ENCODE results near the gene SLC7A10. TPM values are rescaled to one million over a fixed set of nuclear protein-coding genes. Genes with fewer than 3 reads are reported as not detected.
A peak's percentile ranks its signal among the peaks of the same experiment; 100 is the strongest.

Gene SLC7A10
- total RNA-seq, 1 donor from 2014 or later: 1.1 TPM

DNA sequence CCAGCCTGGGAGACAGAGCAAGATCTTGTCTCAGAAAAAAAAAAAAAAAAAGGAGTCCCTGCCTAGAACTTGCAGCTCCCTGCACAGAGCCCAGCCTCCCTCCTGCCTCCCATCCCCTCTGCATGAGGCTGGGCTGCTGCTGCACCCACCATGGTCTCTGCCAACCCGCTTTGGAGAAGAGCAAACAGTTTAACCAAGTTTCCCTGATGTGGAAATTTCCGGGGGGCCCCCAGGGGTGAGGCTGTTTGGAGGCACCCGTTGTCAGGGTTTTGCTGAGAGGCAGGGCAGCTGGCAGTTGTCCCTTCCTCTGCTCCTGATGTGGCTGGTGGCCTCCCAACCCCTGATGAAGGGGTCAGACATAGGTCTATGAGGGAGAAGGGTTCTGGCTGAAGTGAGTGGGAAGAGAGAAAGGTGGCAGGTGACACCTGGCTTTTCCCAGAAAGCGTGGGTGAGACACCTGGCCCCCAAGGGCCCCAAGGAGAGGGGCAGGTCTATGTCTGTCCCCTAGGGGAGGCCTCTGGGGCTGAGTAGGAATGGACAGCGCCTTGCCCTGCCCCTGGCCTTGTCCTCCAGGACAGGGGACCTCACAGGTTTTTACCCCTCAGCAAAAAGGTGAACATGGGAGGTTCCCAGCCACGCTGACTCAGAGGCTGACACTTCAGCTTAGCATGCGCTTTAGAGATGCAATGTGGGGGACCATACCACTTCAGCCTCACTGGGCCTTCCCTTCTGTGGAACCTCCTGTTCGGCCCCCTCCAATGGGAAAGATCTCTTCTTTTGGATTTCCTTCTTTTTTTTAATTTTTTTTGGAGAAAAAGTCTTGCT, 26.0 kb downstream of the SLC7A10 start:
- TF ChIP-seq CTCF (IDR thresholded peaks at IDR 0.05): no peak

DNA sequence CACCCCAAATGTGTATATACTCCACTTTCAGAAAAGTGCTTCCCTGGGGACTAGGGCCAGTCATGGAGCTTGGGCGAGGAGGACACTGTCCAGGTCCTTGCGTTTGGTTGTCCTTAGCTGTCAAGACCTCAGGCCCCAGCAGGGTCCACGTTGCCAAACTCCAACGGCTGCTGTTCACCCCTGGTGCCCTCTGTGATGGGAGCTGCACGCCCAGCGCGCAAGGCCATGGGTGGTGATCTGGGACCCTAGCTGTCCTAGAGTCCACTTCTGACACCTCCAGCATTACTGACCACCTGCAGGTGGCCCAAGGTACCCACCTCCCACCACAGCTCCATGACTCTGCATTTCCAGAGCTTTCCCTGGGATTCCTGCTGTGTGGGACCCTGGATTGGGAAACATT, 27.5 kb downstream of the SLC7A10 start:
- DNase-seq: no peak

More for the DNA sequence above, 26.0 kb downstream of the SLC7A10 start:
- H3K27me3 ChIP-seq: no peaks in the 10 kb centered on the region
- no peak overlapping the region for H3K4me3 ChIP-seq
- intact Hi-C loops (cut with DNase I): no loop called here
- H3K9me3 ChIP-seq: no peaks in the 10 kb centered on the region
- no peaks in the 10 kb centered on the region for H3K36me3 ChIP-seq
- DNase-seq (no peak), ATAC-seq (no peak)
- H3K27ac ChIP-seq: no peak overlapping the region
- H3K4me1 ChIP-seq: peaks cover 6% of the 10 kb centered on the region

DNA sequence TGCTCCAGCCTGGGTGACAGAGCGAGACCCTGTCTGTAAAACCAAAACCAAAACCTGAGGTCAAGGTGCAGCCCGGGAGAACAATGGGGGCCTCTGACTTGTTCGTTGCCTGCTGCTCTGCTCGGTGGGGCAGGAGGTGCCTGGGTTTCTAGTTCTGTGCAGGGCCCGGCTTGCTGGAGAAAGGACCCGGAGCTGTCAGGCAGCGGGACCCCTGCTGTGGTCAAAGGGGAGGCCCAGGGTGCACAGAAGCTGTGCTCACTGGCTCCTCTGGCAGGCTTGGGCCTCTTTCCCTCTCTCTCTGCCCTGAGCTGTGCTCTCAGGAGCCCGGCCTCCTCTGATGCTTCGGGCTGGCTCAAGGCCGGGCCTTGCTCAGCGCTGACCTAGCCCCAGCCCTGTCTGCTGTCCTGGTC, 28.1 kb downstream of the SLC7A10 start:
- DNase-seq (no peak), ATAC-seq (no peak)
- H3K27me3 ChIP-seq: no peaks in the 10 kb centered on the region
- intact Hi-C loops (cut with DNase I): no loop called here
- no peaks in the 10 kb centered on the region for H3K9me3 ChIP-seq
- H3K36me3 ChIP-seq: no peaks in the 10 kb centered on the region
- no peak overlapping the region for H3K27ac ChIP-seq
- TF ChIP-seq CTCF (IDR thresholded peaks at IDR 0.05): no peak
- no peak overlapping the region for H3K4me3 ChIP-seq
- peaks cover 6% of the 10 kb centered on the region for H3K4me1 ChIP-seq

More for the DNA sequence above, 27.5 kb downstream of the SLC7A10 start:
- Histone ChIP-seq H3K4me3 (no peak overlapping the region), H3K36me3 (no peaks in the 10 kb centered on the region), H3K27ac (no peak overlapping the region), H3K27me3 (no peaks in the 10 kb centered on the region), H3K9me3 (no peaks in the 10 kb centered on the region), H3K4me1 (peaks cover 6% of the 10 kb centered on the region)
- no peak for TF ChIP-seq CTCF (IDR thresholded peaks at IDR 0.05)
- no peak for ATAC-seq
- intact Hi-C loops (cut with DNase I): no loop called here

- Histone ChIP-seq H3K27ac (no peak overlapping the region), H3K9me3 (no peaks in the 10 kb centered on the region), H3K4me3 (no peak overlapping the region), H3K4me1 (peaks cover 6% of the 10 kb centered on the region), H3K36me3 (no peaks in the 10 kb centered on the region), H3K27me3 (no peaks in the 10 kb centered on the region)
- TF ChIP-seq CTCF (IDR thresholded peaks at IDR 0.05): no peak
- ATAC-seq (no peak), DNase-seq (no peak)
- intact Hi-C loops (cut with DNase I): no loop called here
These were observed 29.0 kb downstream of the SLC7A10 start for GRCh38 chr19:33196446-33197193.

DNA sequence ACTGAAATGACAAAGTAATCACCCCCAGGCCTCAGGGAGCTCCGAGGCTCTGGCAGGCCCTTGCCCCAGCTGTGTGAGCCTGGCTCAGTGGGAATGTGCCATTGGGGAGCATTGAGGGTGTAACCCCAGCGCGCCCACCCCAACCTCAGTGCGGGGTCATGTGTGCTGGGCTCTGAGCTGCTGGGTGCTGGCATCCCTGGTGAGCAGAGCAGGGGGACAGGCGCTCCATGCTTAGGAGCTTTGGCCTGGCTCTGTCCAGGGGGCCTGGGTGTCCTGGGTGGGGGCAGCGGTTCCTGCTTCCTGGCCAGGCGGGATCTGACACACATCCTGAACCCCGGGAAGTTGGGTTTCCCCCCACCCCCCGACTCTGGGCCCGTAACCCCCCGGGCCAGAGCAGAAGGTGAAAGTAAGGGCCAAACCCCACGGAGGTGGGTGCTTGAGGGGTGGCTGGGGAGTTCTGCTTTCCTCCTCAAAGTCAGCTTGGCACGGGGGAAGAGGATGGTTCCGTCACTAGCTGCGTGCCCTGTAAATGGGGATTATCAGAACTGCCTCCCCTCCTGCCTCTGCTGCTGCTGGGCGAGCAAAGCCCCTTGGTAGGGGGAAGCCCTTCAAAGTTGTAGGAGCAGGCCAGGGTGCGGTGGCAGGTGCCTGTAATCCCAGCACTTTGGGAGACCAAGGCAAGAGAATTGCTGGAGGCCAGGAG, 29.9 kb downstream of the SLC7A10 start:
- H3K9me3 ChIP-seq: no peaks in the 10 kb centered on the region
- H3K4me1 ChIP-seq: peaks cover 6% of the 10 kb centered on the region
- H3K27me3 ChIP-seq: no peaks in the 10 kb centered on the region
- DNase-seq (no peak), ATAC-seq (peak; percentile 2)
- no peak overlapping the region for H3K27ac ChIP-seq
- no peak for TF ChIP-seq CTCF (IDR thresholded peaks at IDR 0.05)
- H3K4me3 ChIP-seq: peak overlapping the region; percentile 56
- H3K36me3 ChIP-seq: no peaks in the 10 kb centered on the region
- intact Hi-C loops (cut with DNase I): no loop called here
